ENCODE data around the gene MUC5AC.

GRCh38 chr11:1109101-1109917 lies 48.4 kb upstream of the MUC5AC start:
- TF ChIP-seq, protein P1, sequence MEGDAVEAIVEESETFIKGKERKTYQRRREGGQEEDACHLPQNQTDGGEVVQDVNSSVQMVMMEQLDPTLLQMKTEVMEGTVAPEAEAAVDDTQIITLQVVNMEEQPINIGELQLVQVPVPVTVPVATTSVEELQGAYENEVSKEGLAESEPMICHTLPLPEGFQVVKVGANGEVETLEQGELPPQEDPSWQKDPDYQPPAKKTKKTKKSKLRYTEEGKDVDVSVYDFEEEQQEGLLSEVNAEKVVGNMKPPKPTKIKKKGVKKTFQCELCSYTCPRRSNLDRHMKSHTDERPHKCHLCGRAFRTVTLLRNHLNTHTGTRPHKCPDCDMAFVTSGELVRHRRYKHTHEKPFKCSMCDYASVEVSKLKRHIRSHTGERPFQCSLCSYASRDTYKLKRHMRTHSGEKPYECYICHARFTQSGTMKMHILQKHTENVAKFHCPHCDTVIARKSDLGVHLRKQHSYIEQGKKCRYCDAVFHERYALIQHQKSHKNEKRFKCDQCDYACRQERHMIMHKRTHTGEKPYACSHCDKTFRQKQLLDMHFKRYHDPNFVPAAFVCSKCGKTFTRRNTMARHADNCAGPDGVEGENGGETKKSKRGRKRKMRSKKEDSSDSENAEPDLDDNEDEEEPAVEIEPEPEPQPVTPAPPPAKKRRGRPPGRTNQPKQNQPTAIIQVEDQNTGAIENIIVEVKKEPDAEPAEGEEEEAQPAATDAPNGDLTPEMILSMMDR (IDR thresholded peaks at IDR 0.05; ENCODE audit: low read depth, low read length) = no peak
- no peak for TF ChIP-seq POLR2A (IDR thresholded peaks at IDR 0.05; ENCODE audit: extremely low read depth, insufficient read length)
- TF ChIP-seq MYC (IDR thresholded peaks at IDR 0.05; ENCODE audit: low read depth, low read length) = no peak

Measured in NB4 (cell line).